Measurements from ENCODE around the gene TSKU.

TSKU gene

DNA sequence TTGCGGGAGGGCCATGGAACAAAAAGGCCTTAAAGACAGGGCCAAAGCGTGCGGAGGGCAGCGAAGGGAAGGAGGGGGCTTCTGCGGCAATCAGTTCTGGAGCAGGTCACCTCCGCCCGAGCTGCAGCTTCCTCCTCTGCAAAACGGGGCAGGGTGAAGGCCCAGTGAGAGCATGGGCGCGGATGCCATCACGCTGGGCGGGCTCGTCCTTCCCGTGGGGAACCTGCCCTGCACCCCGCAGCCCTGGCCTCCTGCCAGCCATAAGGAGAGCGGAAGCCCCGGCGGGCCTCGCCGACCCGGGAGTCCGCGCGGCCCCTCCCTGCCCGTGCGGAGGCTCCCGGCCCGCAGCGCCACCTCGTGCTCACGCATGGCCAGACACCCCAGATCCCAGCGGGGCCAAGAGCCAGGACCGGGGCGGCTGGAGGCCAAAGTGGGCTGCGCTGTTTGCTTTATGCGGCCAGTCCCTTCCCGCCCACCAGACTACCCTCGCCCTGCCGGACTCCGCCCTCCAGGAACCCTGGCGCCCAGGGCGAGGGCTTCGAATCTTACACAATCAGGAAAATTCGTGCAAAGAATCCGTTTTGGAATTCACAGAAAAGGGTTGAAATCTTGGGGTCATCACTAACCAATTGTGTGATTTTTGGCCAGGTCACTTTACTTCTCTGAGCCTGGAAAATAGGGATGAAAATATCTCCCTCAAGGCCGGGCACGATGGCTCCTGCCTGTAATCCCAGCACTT lies 16.1 kb downstream of the TSKU start:
- Histone ChIP-seq H3K9me3 (ENCODE audit: control insufficient read depth, low read length) (no peaks in the 10 kb centered on the region), H3K79me2 (no peaks in the 10 kb centered on the region), H2AFZ (peak overlapping the region; percentile 64), H3K27ac (no peak overlapping the region), H3K4me2 (ENCODE audit: low read length) (peak overlapping the region; percentile 41), H3K4me3 (ENCODE audit: low read depth, low read length) (no peak overlapping the region), H3K9ac (no peak overlapping the region), H3K4me1 (no peaks in the 10 kb centered on the region), H3K27me3 (ENCODE audit: control insufficient read depth, insufficient read depth, low read length) (no peaks in the 10 kb centered on the region), H3K36me3 (ENCODE audit: control insufficient read depth, insufficient read depth, low read length) (no peaks in the 10 kb centered on the region)
- TF ChIP-seq, protein P1, sequence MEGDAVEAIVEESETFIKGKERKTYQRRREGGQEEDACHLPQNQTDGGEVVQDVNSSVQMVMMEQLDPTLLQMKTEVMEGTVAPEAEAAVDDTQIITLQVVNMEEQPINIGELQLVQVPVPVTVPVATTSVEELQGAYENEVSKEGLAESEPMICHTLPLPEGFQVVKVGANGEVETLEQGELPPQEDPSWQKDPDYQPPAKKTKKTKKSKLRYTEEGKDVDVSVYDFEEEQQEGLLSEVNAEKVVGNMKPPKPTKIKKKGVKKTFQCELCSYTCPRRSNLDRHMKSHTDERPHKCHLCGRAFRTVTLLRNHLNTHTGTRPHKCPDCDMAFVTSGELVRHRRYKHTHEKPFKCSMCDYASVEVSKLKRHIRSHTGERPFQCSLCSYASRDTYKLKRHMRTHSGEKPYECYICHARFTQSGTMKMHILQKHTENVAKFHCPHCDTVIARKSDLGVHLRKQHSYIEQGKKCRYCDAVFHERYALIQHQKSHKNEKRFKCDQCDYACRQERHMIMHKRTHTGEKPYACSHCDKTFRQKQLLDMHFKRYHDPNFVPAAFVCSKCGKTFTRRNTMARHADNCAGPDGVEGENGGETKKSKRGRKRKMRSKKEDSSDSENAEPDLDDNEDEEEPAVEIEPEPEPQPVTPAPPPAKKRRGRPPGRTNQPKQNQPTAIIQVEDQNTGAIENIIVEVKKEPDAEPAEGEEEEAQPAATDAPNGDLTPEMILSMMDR (IDR thresholded peaks at IDR 0.05) = peak; percentile 85

DNA sequence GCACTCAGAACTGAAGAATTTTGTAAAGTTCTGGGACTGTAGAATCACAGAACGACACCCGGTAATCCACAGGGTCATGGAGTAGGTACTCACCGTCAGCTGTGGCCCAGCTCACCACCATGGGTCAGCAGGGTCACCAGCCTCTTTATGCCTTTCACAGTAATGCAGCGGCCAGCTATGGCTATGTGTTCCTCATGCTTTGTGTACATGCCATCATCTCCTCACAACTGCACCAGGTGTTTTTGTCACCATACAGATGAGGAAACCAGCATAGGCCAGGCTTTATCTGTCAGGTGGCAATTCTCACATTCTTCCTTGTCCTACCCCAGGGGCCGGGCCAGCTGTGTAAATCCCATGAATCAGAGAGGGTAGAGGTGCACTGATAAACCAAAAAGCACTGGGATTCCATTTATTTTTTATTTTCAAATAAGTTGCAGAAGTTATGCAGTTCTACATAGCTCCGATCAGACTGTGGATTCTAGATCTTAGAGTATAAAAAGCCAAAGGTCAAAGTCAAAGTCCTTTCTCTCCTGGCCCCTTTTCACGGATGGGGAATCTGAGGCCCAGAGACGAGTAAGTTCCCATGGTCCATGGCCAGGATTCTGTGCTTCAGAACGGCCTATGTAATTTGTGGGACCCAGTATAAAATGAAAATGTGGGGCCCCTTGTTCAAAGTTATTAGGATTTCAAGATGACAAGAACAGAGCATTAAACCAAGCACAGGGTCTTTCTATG lies 17.5 kb downstream of the TSKU start:
- Histone ChIP-seq H3K79me2 (no peaks in the 10 kb centered on the region), H3K36me3 (ENCODE audit: control insufficient read depth, insufficient read depth, low read length) (no peaks in the 10 kb centered on the region), H3K4me3 (ENCODE audit: low read depth, low read length) (no peak overlapping the region), H3K4me2 (ENCODE audit: low read length) (no peak overlapping the region), H2AFZ (no peak overlapping the region), H3K27ac (no peak overlapping the region), H3K4me1 (no peaks in the 10 kb centered on the region), H3K9ac (no peak overlapping the region), H3K9me3 (ENCODE audit: control insufficient read depth, low read length) (no peaks in the 10 kb centered on the region), H3K27me3 (ENCODE audit: control insufficient read depth, insufficient read depth, low read length) (no peaks in the 10 kb centered on the region)
- TF ChIP-seq, protein P1 (IDR thresholded peaks at IDR 0.05) = no peak

DNA sequence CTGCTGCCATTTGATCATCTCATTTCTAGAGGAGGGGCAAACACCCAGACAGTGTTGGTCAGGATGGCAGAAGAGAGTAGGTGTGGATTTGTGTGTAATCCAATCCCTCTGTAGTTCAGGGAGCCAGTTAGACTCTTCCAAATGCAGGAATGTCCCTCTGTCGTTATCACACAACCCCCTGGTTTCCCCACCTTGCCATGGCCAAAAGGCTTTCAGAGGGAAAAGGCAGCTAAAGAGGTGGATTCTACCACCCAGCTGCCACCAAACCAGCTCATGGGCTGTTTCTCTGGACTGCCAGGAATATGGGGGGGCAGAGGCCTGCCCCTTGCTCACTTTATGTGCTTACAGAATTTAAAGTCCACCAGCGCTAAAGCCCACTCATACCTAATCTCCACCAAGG lies 18.1 kb downstream of the TSKU start:
- TF ChIP-seq, protein P1 (IDR thresholded peaks at IDR 0.05) = no peak
- H3K27ac ChIP-seq = no peak overlapping the region
- H3K27me3 ChIP-seq (ENCODE audit: control insufficient read depth, insufficient read depth, low read length) = no peaks in the 10 kb centered on the region
- no peak overlapping the region for H2AFZ ChIP-seq
- H3K9ac ChIP-seq = no peak overlapping the region
- H3K36me3 ChIP-seq (ENCODE audit: control insufficient read depth, insufficient read depth, low read length) = no peaks in the 10 kb centered on the region
- no peak overlapping the region for H3K4me2 ChIP-seq (ENCODE audit: low read length)
- no peaks in the 10 kb centered on the region for H3K4me1 ChIP-seq
- no peaks in the 10 kb centered on the region for H3K9me3 ChIP-seq (ENCODE audit: control insufficient read depth, low read length)
- no peaks in the 10 kb centered on the region for H3K79me2 ChIP-seq
- no peak overlapping the region for H3K4me3 ChIP-seq (ENCODE audit: low read depth, low read length)

DNA sequence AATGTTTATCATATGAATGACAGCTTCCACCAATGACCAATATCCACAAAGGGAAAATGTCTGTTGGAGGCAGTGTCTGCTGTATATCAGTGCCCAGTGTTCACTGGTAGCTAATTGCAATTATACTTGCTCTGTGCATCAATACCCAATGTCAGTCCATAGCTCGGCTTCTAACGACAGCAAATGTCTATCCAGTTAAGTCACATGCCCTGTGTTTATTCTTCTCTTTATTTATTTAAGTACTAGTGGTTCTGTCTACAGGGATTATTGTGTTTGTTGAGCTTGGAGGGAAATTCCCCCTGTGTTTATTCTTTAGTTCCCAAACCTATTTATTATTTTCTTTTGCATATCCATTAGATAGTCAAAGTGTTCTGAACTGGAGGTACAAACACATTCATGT lies 18.6 kb downstream of the TSKU start:
- Histone ChIP-seq H3K9me3 (ENCODE audit: control insufficient read depth, low read length) (no peaks in the 10 kb centered on the region), H2AFZ (no peak overlapping the region), H3K4me2 (ENCODE audit: low read length) (no peak overlapping the region), H3K4me3 (ENCODE audit: low read depth, low read length) (no peak overlapping the region), H3K27ac (no peak overlapping the region), H3K9ac (no peak overlapping the region), H3K36me3 (ENCODE audit: control insufficient read depth, insufficient read depth, low read length) (no peaks in the 10 kb centered on the region), H3K79me2 (no peaks in the 10 kb centered on the region), H3K4me1 (no peaks in the 10 kb centered on the region), H3K27me3 (ENCODE audit: control insufficient read depth, insufficient read depth, low read length) (no peaks in the 10 kb centered on the region)
- TF ChIP-seq, protein P1 (IDR thresholded peaks at IDR 0.05) = no peak
